ENCODE measurements around the gene C12orf60.

The C12orf60 gene

GRCh38 chr12:14836336-14837210 is 33.1 kb downstream of the C12orf60 start:
- ATAC-seq, result peak in 1 of 2 donors; percentile 33

DNA sequence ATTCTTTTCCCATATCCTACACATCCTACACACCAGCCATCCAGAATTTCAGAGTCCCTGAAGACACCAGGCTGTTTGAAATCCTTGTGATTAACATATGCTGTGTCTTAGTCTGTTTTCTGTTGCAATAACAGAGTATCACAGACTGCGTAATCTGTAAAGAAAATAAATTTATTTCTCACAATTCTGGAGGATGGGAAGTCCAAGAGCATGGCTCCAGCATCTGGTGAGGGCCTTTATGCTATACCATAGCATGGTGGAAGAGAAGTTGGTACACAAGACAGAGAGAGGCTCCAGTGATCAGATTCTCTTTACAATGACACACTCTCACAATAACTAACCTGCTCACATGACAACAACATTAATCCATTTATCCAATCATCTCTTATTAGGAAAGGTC is 35.8 kb downstream of the C12orf60 start:
- ATAC-seq, result no peak

GRCh38 chr12:14840616-14841015 is 37.1 kb downstream of the C12orf60 start:
- no peak for ATAC-seq

- no peak for ATAC-seq
Measured at GRCh38 chr12:14841761-14842160, 38.3 kb downstream of the C12orf60 start.

- no peak for ATAC-seq
Measured at GRCh38 chr12:14842315-14842714, 38.8 kb downstream of the C12orf60 start.

GRCh38 chr12:14843425-14843887 is 40.0 kb downstream of the C12orf60 start, which contains the start of gene ART4:
ART4 (minus strand) TSS chr12:14843526; CDS start chr12:14843113, 413 bp downstream.
- no peak for ATAC-seq

DNA sequence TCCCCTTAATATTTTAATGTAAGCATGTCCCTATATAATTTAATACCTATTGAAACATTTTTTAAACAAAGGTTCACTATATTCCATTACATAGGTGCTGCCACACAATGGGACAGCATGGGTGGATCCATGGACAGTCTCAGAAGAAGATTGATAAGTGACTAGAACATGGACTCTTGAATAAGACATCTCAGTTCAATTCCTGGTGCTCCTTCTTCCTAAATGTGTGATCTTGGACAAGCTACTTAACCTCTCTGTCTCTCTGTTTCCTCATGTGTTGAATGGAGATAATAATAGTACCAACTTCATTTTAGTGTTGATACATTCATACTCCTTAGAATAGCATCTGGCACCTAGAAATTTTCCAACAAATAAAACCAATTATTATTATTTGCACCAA is 40.9 kb downstream of the C12orf60 start:
- no peak for ATAC-seq

DNA sequence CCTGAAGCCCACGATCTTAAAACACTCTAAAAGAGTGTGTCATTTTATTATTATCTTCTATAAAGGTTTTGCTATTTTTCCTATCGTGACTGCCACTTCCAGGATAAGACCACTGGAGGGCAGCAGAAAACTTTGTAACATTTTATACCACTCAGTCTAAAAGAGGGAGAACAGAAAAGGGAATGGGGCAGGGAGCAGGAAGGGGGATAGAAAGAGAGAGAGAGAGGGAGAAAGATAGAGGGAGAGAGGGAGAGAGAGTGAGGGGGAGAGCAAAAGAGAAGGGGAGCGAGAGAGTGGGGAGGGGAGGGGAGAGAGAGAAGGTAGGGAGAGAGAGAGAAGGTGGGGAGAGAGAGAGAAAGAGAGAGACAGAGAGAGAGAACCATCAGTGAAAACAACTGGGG is 41.9 kb downstream of the C12orf60 start:
- peak in 1 of 2 donors; percentile 60 for ATAC-seq

GRCh38 chr12:14846042-14846587 is 42.6 kb downstream of the C12orf60 start:
- ATAC-seq, result no peak

DNA sequence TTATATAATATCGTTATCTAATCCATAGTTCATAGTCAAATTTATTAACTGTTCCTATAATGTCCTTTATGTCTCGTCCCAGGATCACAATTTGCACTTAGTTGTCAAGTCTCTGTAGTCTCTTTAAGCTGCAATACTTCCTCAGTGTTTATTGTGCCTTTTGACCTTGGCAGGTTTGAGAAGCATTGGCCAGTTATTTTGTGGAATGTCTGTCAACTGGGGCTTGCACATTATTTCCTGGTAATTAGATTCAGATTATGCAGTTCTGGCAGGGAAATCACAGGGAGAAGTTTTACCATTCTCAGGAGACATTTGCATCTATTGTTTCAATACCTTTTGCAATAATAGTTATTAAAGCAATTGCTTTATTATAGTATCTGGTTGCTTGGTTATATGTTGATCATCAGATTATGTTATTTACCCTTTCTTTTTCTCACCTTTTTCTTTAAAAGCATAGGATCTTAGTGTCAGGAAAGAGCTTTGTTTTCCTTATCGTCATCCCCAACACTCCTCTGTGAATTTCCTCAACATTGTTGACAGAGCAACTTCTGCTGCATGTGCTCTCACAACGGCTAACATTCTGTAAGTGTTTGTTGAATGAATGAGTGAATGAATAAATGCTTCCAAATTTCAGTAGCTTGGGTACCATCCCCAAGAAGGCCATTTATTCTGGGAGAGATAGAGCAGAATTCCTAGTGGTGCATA is 43.6 kb downstream of the C12orf60 start:
- no peak for ATAC-seq

DNA sequence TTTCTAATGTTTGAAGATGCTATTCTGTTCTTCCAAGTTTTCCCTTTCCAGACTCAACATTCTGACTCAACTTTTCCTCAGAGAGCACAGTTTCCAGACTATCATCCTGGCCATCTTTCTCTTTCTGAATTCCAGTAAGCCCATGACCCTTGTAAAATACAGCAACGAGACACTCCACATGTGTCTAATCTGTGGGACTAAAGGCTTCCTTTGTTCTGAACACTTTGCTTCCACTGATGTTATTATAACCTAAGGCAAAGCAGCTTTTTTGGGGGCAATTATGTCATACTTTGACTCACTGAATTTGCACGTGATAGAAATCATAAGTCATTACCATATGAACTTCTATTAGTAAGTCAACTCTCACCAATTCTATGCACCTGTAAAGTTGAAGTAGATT is 46.2 kb downstream of the C12orf60 start:
- ATAC-seq, result no peak

DNA sequence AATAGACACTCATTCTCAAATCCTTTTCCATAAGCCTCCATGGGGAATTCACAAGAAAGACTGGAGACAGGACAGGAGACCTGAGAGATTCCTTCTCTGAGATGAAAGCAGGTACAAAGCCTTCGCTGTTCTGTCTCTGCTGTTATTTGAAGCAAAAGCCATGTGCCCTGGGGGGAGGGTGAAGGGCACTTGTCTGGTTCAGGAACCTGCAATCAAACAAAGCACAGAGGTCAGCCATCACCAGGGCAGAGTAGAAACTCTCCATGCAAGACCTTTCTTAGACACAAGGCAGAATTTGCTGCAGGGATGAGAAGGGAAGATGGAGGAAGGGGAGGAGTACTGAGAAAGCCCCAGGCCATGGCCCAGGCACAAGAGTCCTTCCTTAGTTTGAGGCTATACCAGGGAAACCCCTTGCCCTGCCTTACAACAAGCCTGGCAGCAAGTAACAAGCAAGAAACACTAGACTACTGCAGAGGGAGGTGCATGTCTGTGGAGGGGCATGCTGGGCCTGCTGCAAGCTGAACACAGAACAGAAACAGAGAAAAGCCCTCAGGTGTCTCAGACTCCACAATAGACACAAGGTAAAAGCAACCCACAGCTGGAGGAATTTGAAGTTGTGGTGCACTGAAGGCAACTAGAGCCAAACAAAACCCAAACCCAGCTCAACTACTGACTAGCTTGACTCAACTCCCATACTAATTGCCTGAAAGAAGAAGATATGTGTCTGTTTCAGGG is 47.6 kb downstream of the C12orf60 start:
- no peak for ATAC-seq

DNA sequence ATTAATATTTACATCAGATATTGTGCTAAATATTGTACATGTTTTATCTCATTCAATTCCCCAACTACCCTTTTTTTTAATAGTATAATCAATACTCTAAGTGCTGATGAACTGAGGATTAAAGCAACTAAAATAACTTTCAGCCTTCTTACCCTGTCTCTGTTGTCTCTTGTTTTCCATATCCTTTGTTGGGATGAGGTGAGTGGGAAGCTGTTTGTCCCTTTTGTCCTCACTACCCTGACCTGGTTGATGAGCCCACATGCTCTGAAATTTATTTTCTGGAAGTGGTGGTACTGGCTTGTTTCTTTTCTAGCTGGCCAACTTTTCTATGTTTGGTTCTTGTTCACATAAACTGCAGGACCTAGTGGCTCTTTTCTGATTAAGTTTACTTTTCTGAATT is 49.4 kb downstream of the C12orf60 start:
- no peak for ATAC-seq

- ATAC-seq, result no peak
Measured at GRCh38 chr12:14853961-14854360, 50.5 kb downstream of the C12orf60 start.

- ATAC-seq, result no peak
Measured at GRCh38 chr12:14854586-14855183, 51.2 kb downstream of the C12orf60 start.

- no peak for ATAC-seq
Measured at GRCh38 chr12:14858513-14858912, 55.0 kb downstream of the C12orf60 start.

- ATAC-seq, result no peak
Measured at GRCh38 chr12:14860490-14860889, 57.0 kb downstream of the C12orf60 start.

- no peak for ATAC-seq
Measured at GRCh38 chr12:14868916-14869506, 65.5 kb downstream of the C12orf60 start.

GRCh38 chr12:14871247-14871646 is 67.8 kb downstream of the C12orf60 start:
- ATAC-seq, result no peak

- ATAC-seq, result no peak
Measured at GRCh38 chr12:14871886-14872285, 68.4 kb downstream of the C12orf60 start.

DNA sequence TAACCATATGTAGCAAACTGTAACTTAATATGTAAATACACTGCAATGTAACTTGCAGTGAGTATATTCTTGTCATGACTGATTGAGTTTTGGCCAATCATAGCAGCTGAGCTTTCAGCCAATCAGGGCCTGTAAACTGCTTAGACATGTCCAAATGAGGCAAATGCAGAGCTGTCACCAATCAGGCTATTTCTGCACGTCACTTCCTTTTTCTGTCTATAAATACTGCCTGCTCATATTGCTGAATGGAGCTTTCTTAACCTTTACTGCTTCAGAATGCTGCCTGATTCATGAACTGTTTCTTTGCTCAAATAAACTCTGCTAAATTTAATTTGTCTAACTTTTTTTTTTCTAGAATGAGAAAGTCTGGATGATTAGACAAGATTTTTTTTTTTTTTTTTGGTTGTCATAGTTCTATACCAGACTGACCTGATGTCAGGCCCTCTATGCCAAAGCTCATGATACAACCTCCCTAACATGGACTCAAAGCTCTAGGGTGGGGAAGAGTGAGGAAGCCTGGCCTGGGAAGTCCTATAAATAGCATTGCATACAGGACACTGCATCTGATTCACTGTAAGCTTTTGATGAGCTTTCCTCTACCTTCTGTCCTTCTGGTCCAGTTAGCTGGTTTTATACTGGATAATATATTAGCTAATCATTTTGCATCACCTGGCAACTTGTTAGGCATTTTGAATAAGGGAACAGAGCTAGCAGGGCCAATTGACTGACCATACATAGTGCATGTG is 70.1 kb downstream of the C12orf60 start:
- no peak for ATAC-seq

Measured in activated CD4-positive, CD25-positive, alpha-beta regulatory T cell treated with anti-CD3 and anti-CD28 coated beads, Interleukin-2, amount 50 U/mL, for 24 hours (primary cell).